Kidney (tissue), 14 donors: ENCODE data around the gene KRTAP3-2. TPM values are rescaled to one million over a fixed set of nuclear protein-coding genes. Genes with fewer than 3 reads are reported as not detected.

ENCODE experiments used
- DNase-seq, 5 donors: peaks; one replicate each; pipeline ENCODE4 v3.0.0-alpha.2; 2013 to 2020
- FAIRE-seq: peaks from 2 replicates; lab custom pipeline; 2012; peaks lifted over from hg19 to GRCh38; lab: Jason Lieb, UNC
- H3K27ac ChIP-seq, 2 donors: one replicate each; pipeline ENCODE4 v1.7.0; 2013; ENCODE audit warnings: low read depth in 2 of 2, low read length in 2 of 2, inconsistent platforms in 1 of 2
- H3K27me3 ChIP-seq: one replicate; pipeline ENCODE4 v1.7.1; 2013; ENCODE audit warnings: low read length, inconsistent platforms; ENCODE audit not compliant: control insufficient read depth, insufficient read depth
- H3K36me3 ChIP-seq, 3 donors: one replicate each; pipeline versions ENCODE4 v1.7.0 to v1.7.1; 2013; ENCODE audit warnings: low read length in 3 of 3, control low read depth in 1 of 3, inconsistent platforms in 1 of 3; ENCODE audit not compliant: insufficient read depth in 3 of 3, control insufficient read depth in 2 of 3
- H3K4me1 ChIP-seq, 3 donors: one replicate each; pipeline versions ENCODE4 v1.7.0 to v1.7.1; 2013; ENCODE audit warnings: low read length in 3 of 3, inconsistent platforms in 1 of 3, low read depth in 1 of 3; ENCODE audit not compliant: control insufficient read depth in 2 of 3, insufficient read depth in 2 of 3
- H3K4me3 ChIP-seq, 3 donors: one replicate each; pipeline versions ENCODE4 v1.7.0 to v1.8.1; 2013; ENCODE audit warnings: low read length in 3 of 3, control low read depth in 1 of 3, inconsistent platforms in 1 of 3
- H3K9ac ChIP-seq, 3 donors: one replicate each; pipeline versions ENCODE4 v1.7.0 to v1.7.1; 2013; ENCODE audit warnings: low read length in 3 of 3, control low read depth in 1 of 3, inconsistent platforms in 1 of 3
- H3K9me3 ChIP-seq, 3 donors: one replicate each; pipeline versions ENCODE4 v1.7.0 to v1.7.1; 2013; ENCODE audit warnings: low read length in 3 of 3, control low read depth in 1 of 3, inconsistent platforms in 1 of 3; ENCODE audit not compliant: control insufficient read depth in 2 of 3, insufficient read depth in 1 of 3
- CTCF ChIP-seq: IDR thresholded peaks from 3 replicates; pipeline ENCODE4 v1.5.1; 2012; ENCODE audit warnings: mild to moderate bottlenecking, moderate library complexity, borderline replicate concordance; ENCODE audit not compliant: insufficient read depth; ENCODE audit errors: extremely low read depth
- intact Hi-C: fragments of 100-400 bp; cut with DNase I; formaldehyde crosslinking; loops from one replicate; pipeline ENCODE4 v1.11.1; 2022
- polyA plus RNA-seq: library from polyadenylated mRNA; stranded (reverse); fragments of 350-450 nt; fragmentation: Illumina TruSeq; extraction: RNeasy Lipid Tissue Mini Kit (QIAGEN cat#74804); gene quantifications from one replicate; pipeline ENCODE4 v1.2.3, GENCODE V29; 2014; ENCODE audit warnings: low read depth, low replicate concordance; ENCODE audit not compliant: insufficient read depth
- total RNA-seq: library from RNA; stranded (reverse); fragmentation: NEBNext Ultra II Directional; extraction: Animal tissue kit (Norgen Biotek cat#: 25700); gene quantifications from one replicate; pipeline ENCODE4 v1.2.1, GENCODE V29; 2021
- donor health status: control.
- donor health status: control.
- donor health status: control.
- donor health status: control.
- donor health status: control.
- donor health status: DM: yes; HTN: yes; CAD: no.
- donor health status: Normal renal cell carcinoma (clear cell type).

Gene KRTAP3-2
- total and polyA plus RNA-seq, 2 donors from 2014 or later = not detected

- TF ChIP-seq CTCF = no peak
- peak in 3 of 5 donors; percentile 17 to 75 (median 72) for DNase-seq
- intact Hi-C loops = no loop called here
- no peaks in the 10 kb centered on the region for H3K27me3 ChIP-seq
- H3K36me3 ChIP-seq = no peaks in the 10 kb centered on the region
- no peak overlapping the region for H3K4me3 ChIP-seq
- H3K9ac ChIP-seq = no peak overlapping the region
- no peak overlapping the region for H3K27ac ChIP-seq
- no peak for FAIRE-seq
- H3K4me1 ChIP-seq = peaks cover 0 to 6% (median 0%) of the 10 kb centered on the region in 3 donors
- no peaks in the 10 kb centered on the region for H3K9me3 ChIP-seq
Observed at GRCh38 chr17:40956401-40957254, 43.1 kb downstream of the KRTAP3-2 start.

- no peaks in the 10 kb centered on the region for H3K36me3 ChIP-seq
- no peaks in the 10 kb centered on the region for H3K9me3 ChIP-seq
- H3K9ac ChIP-seq = no peak overlapping the region
- intact Hi-C loops = no loop called here
- FAIRE-seq (no peak), DNase-seq (no peak)
- no peak overlapping the region for H3K4me3 ChIP-seq
- H3K4me1 ChIP-seq = peaks cover 0 to 6% (median 0%) of the 10 kb centered on the region in 3 donors
- no peak for TF ChIP-seq CTCF
- H3K27me3 ChIP-seq = no peaks in the 10 kb centered on the region
- H3K27ac ChIP-seq = no peak overlapping the region
Observed at GRCh38 chr17:40953881-40954280, 45.8 kb downstream of the KRTAP3-2 start.

- H3K4me1 ChIP-seq = peaks cover 0 to 6% (median 0%) of the 10 kb centered on the region in 3 donors
- no peak overlapping the region for H3K27ac ChIP-seq
- TF ChIP-seq CTCF = no peak
- intact Hi-C loops = no loop called here
- H3K36me3 ChIP-seq = no peaks in the 10 kb centered on the region
- no peak for DNase-seq
- no peak overlapping the region for H3K9ac ChIP-seq
- FAIRE-seq = no peak
- H3K9me3 ChIP-seq = no peaks in the 10 kb centered on the region
- H3K27me3 ChIP-seq = no peaks in the 10 kb centered on the region
- no peak overlapping the region for H3K4me3 ChIP-seq
Observed at GRCh38 chr17:40952661-40953060, 47.0 kb downstream of the KRTAP3-2 start.
